ENCODE data around the gene CCIN. TPM values are rescaled to one million over a fixed set of nuclear protein-coding genes. Genes with fewer than 3 reads are reported as not detected.

CCIN gene
- total RNA-seq (2021) (0.16 to 0.48 TPM (median 0.20 TPM) in 3 replicates), Bru-seq, nascent RNA (percentile 26 among the genes with signal in this experiment)
- long read RNA-seq, experiment 1, partial matches to known transcripts, result 0 of 1 reads
- long read RNA-seq, experiment 1, other reads (novel, unspliced or antisense), result 1 of 1 reads
- long read RNA-seq, experiment 2, partial matches to known transcripts, result 0 of 1 reads
- long read RNA-seq, experiment 2, other reads (novel, unspliced or antisense), result 1 of 1 reads
- long read RNA-seq, experiment 3, result 0 reads

GRCh38 chr9:36169166-36169565, at the start of gene CCIN:
TSS of gene CCIN (plus strand) at chr9:36169388. CDS start at chr9:36169503, 115 bp downstream.
- ATAC-seq (no peak), DNase-seq (ENCODE audit: low spot score) (no peak)
- Mint-ChIP-seq H3K27ac (no peak within 1 kb of the TSS), H3K4me1 (peaks cover 17% of the 10 kb centered on the region), H3K36me3 (no peaks in the 10 kb centered on the region), H3K27me3 (ENCODE audit: low read depth) (peaks cover 7% of the 10 kb centered on the region), H3K4me3 (no peak within 1 kb of the TSS), H3K9me3 (no peaks in the 10 kb centered on the region)
- CTCF ChIA-PET, result interaction anchor here (1.2 to 1.6 kb wide), 3 partner anchors 21 to 67 kb away, joined by 3 to 5 read pairs (median 3); partner anchors contain the start of gene CLTA
- TF ChIP-seq, protein P1, sequence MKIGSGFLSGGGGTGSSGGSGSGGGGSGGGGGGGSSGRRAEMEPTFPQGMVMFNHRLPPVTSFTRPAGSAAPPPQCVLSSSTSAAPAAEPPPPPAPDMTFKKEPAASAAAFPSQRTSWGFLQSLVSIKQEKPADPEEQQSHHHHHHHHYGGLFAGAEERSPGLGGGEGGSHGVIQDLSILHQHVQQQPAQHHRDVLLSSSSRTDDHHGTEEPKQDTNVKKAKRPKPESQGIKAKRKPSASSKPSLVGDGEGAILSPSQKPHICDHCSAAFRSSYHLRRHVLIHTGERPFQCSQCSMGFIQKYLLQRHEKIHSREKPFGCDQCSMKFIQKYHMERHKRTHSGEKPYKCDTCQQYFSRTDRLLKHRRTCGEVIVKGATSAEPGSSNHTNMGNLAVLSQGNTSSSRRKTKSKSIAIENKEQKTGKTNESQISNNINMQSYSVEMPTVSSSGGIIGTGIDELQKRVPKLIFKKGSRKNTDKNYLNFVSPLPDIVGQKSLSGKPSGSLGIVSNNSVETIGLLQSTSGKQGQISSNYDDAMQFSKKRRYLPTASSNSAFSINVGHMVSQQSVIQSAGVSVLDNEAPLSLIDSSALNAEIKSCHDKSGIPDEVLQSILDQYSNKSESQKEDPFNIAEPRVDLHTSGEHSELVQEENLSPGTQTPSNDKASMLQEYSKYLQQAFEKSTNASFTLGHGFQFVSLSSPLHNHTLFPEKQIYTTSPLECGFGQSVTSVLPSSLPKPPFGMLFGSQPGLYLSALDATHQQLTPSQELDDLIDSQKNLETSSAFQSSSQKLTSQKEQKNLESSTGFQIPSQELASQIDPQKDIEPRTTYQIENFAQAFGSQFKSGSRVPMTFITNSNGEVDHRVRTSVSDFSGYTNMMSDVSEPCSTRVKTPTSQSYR (CRISPR knock-in tag; IDR thresholded peaks at IDR 0.05), result no peak
- TF ChIP-seq ETV6 (CRISPR knock-in tag; IDR thresholded peaks at IDR 0.05), result no peak
- TF ChIP-seq EMX1 (CRISPR knock-in tag; IDR thresholded peaks at IDR 0.05), result no peak
- TF ChIP-seq MXD4 (CRISPR knock-in tag; IDR thresholded peaks at IDR 0.05; ENCODE audit: borderline replicate concordance), result no peak
- no peak for TF ChIP-seq IRF2 (CRISPR knock-in tag; IDR thresholded peaks at IDR 0.05; ENCODE audit: borderline replicate concordance, low read depth)
- no peak for TF ChIP-seq RELA (CRISPR knock-in tag; IDR thresholded peaks at IDR 0.05; ENCODE audit: borderline replicate concordance)
- no peak for TF ChIP-seq ZNF671 (CRISPR knock-in tag; IDR thresholded peaks at IDR 0.05)
- no peak for TF ChIP-seq IRF1 (CRISPR knock-in tag; IDR thresholded peaks at IDR 0.05)
- no peak for TF ChIP-seq ZBTB21 (CRISPR knock-in tag; IDR thresholded peaks at IDR 0.05; ENCODE audit: borderline replicate concordance)
- no peak for TF ChIP-seq ZNF423 (CRISPR knock-in tag; IDR thresholded peaks at IDR 0.05)
- no peak for TF ChIP-seq NFYB (CRISPR knock-in tag; conservative IDR thresholded peaks at IDR 0.05; ENCODE audit: low read depth)
- no peak for TF ChIP-seq ERG (CRISPR knock-in tag; IDR thresholded peaks at IDR 0.05)
- no peak for TF ChIP-seq TCF7 (CRISPR knock-in tag; IDR thresholded peaks at IDR 0.05; ENCODE audit: low read depth)
- POLR2A ChIA-PET, result no interaction called here

DNA sequence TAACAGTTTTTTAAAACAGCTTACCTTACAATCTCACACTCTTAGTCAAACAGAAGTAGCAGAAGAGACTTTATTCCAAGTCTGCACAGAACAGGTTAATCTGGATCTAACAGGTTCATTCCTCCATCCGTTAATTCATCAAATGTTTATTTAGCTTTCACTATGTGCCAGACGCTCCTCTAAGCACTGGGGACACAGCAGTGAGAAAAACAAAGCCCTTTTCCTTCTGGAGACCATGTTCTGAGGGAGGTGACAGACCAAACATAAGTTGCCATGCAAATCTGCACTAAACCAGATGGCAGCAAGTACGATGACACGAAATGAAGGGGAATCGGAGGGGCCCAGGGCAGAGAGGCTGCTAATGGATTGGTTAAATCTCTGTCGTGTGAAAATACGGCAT, 49.7 kb upstream of the CCIN start:
- ChIA-PET CTCF (interaction anchor here (1.9 to 9.2 kb wide), 2 partner anchors 18 to 47 kb away, joined by 5 to 43 read pairs; no protein-coding TSS in a partner anchor), POLR2A (no interaction called here)
- no peak overlapping the region for H3K4me3 Mint-ChIP-seq
- peaks cover 5% of the 10 kb centered on the region for H3K36me3 Mint-ChIP-seq
- DNase-seq (ENCODE audit: low spot score), result no peak
- no peak for ATAC-seq
- H3K27me3 Mint-ChIP-seq (ENCODE audit: low read depth), result no peaks in the 10 kb centered on the region
- H3K27ac Mint-ChIP-seq, result no peak overlapping the region; the same call in 1 of the 2 replicates
- no peaks in the 10 kb centered on the region for H3K9me3 Mint-ChIP-seq
- no peaks in the 10 kb centered on the region for H3K4me1 Mint-ChIP-seq
- no peak for TF ChIP-seq ZNF512 (CRISPR knock-in tag; IDR thresholded peaks at IDR 0.05; ENCODE audit: borderline replicate concordance)
- TF ChIP-seq ERG (CRISPR knock-in tag; IDR thresholded peaks at IDR 0.05), result no peak
- TF ChIP-seq ZBTB21 (CRISPR knock-in tag; IDR thresholded peaks at IDR 0.05; ENCODE audit: borderline replicate concordance), result no peak
- TF ChIP-seq, protein P2, sequence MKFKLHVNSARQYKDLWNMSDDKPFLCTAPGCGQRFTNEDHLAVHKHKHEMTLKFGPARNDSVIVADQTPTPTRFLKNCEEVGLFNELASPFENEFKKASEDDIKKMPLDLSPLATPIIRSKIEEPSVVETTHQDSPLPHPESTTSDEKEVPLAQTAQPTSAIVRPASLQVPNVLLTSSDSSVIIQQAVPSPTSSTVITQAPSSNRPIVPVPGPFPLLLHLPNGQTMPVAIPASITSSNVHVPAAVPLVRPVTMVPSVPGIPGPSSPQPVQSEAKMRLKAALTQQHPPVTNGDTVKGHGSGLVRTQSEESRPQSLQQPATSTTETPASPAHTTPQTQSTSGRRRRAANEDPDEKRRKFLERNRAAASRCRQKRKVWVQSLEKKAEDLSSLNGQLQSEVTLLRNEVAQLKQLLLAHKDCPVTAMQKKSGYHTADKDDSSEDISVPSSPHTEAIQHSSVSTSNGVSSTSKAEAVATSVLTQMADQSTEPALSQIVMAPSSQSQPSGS (CRISPR knock-in tag; IDR thresholded peaks at IDR 0.05; ENCODE audit: borderline replicate concordance, low read depth), result no peak
- no peak for TF ChIP-seq HMGA2 (CRISPR knock-in tag; IDR thresholded peaks at IDR 0.05)
- no peak for TF ChIP-seq USF1 (CRISPR knock-in tag; IDR thresholded peaks at IDR 0.05)
- TF ChIP-seq ZNF416 (CRISPR knock-in tag; IDR thresholded peaks at IDR 0.05), result no peak
- no peak for TF ChIP-seq ZNF317 (CRISPR knock-in tag; IDR thresholded peaks at IDR 0.05; ENCODE audit: borderline replicate concordance, low read depth)
- TF ChIP-seq TEAD1 (CRISPR knock-in tag; IDR thresholded peaks at IDR 0.05), result no peak
- no peak for TF ChIP-seq ZNF671 (CRISPR knock-in tag; IDR thresholded peaks at IDR 0.05)
- TF ChIP-seq CREB1 (CRISPR knock-in tag; IDR thresholded peaks at IDR 0.05), result no peak
- no peak for TF ChIP-seq TP53 (CRISPR knock-in tag; IDR thresholded peaks at IDR 0.05)
- no peak for TF ChIP-seq PRRX2 (CRISPR knock-in tag; IDR thresholded peaks at IDR 0.05)
- no peak for TF ChIP-seq ZNF138 (CRISPR knock-in tag; conservative IDR thresholded peaks at IDR 0.05)
